WTC11 (cell line): Measurements from ENCODE around the gene TMEM245.

Source experiments
- CREB1 ChIP-seq: sonication (generic); formaldehyde crosslinking; IDR thresholded peaks from 2 replicates; pipeline ENCODE4 v1.8.0; 2023; ENCODE audit warnings: mild to moderate bottlenecking, missing genetic modification reagents
- NFE2L1 ChIP-seq: sonication (generic); formaldehyde crosslinking; IDR thresholded peaks from 2 replicates; pipeline ENCODE4 v1.8.1; 2023; ENCODE audit warnings: missing genetic modification reagents
- ZNF138 ChIP-seq: sonication (generic); formaldehyde crosslinking; conservative IDR thresholded peaks from 2 replicates; pipeline ENCODE4 v1.8.1; 2022; ENCODE audit warnings: mild to moderate bottlenecking, moderate library complexity, missing genetic modification reagents
- TF ChIP-seq, protein P1 (sequence below): sonication (generic); formaldehyde crosslinking; IDR thresholded peaks from 2 replicates; pipeline ENCODE4 v1.8.0; 2022; ENCODE audit warnings: mild to moderate bottlenecking, missing genetic modification reagents

GRCh38 chr9:108996643-108997042, 123.1 kb downstream of the TMEM245 start:
- TF ChIP-seq ZNF138 (CRISPR knock-in tag): no peak
- no peak for TF ChIP-seq NFE2L1 (CRISPR knock-in tag)
- TF ChIP-seq CREB1 (CRISPR knock-in tag): no peak
- TF ChIP-seq, protein P1, sequence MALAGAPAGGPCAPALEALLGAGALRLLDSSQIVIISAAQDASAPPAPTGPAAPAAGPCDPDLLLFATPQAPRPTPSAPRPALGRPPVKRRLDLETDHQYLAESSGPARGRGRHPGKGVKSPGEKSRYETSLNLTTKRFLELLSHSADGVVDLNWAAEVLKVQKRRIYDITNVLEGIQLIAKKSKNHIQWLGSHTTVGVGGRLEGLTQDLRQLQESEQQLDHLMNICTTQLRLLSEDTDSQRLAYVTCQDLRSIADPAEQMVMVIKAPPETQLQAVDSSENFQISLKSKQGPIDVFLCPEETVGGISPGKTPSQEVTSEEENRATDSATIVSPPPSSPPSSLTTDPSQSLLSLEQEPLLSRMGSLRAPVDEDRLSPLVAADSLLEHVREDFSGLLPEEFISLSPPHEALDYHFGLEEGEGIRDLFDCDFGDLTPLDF (CRISPR knock-in tag): no peak
